Stimulated activated CD8-positive, alpha-beta memory T cell treated with anti-CD3 and anti-CD28 coated beads, Interleukin-7, amount 100 ng/mL, for 4 hours (primary cell): ENCODE measurements around the gene LILRB3.
"Not testable (repeated sequence)": the region's sequence is repeated elsewhere in the genome, so short reads cannot be mapped to it uniquely, and the experiment has no call there.

Experiments
- DNase-seq, 2 donors: peaks; one replicate each; pipeline ENCODE4 v3.0.0-alpha.2; 2020; ENCODE audit warnings: low read depth in 2 of 2

Gene LILRB3

DNA sequence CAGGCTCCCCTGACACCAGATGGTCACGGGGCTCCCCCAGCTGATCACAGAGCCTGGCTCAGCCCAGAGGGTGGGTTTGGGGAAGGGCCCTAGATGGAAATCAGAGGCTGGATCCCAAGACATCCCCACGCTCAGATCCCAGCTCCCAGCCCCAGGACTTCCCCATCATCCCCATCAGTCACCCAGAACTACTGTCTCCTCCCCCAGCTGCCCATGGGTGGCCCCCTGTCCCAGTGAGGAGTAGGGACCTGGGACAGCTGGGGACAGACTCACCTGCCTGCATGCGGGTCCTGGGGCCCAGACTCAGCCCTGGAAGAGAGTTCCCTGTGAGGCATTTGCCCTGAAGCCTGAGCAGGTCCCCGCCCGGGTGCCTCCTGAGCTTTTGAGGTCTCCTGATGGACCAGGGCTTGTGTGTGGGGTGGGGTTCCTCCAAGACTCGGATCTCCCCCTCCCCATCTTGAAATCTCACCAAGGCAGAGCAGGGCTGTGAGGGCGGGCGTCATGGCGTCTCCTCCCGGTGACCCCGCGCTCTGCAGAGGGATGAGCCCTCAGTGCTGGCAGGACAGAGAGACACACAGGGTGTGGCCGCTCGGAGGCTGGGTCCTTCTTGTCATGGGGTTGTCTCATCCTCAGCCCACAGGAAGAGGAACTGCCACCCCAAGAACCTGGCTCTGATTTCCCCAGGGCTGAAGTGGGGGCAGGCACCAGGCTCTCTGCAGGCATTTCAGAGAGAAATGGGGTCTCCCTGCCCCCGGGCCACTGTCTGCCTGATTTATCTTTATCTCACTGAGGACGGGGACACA, at the start of gene LILRB3:
Gene LILRB3, minus strand, starts transcription at position 534 of the 803 bp plus-strand sequence. Its CDS starts 31 bp downstream, at position 503.
- DNase-seq = not testable (repeated sequence)

DNA sequence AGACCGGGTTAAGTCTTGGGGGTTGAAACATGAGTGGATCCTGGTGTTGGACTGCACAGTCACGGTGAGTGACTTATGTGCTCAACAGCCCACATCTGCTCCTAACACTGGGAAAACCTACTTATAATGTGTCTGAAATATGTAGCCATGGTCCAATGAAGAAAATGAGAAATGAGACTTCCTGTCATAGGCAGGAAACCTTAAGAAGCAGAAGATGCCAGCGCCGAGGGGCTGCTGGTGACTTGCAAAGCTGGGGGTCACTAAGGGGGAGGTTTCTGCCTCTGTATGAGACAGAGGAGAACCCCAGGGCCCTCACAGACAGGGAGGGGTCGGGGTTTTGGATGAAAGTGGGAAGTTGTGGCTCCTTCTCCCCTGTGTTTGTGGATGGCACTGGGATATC, 49.4 kb upstream of the LILRB3 start:
- not testable (repeated sequence) for DNase-seq

- not testable (repeated sequence) for DNase-seq
These were observed 48.8 kb upstream of the LILRB3 start for GRCh38 chr19:54271587-54271986.

- DNase-seq = no peak
These were observed 48.3 kb upstream of the LILRB3 start for GRCh38 chr19:54271106-54271505.

- no peak for DNase-seq
These were observed 46.1 kb upstream of the LILRB3 start for GRCh38 chr19:54268936-54269335.

DNA sequence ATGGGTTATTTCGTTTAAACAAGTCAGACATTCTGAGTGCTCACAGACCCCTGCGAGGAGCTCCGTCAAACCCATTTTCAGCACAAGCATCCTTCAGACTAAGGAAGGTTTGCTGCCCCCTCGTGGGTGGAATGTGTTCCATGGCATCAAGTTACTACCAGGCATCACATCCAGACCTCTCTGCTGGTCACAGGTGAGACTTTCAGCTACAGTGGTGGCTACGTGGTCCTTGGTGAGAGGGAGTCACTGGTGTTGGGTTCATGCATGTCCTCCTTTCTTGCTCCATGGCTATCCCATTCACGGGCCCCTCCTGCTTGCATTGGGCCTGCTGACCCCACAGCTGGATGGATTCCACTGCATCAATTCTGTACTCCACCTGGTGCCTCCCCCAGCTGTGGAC, 43.3 kb upstream of the LILRB3 start:
- DNase-seq = peak; percentile 34 to 53

GRCh38 chr19:54262470-54262869, 39.7 kb upstream of the LILRB3 start:
- no peak for DNase-seq

- DNase-seq = no peak
These were observed 39.3 kb upstream of the LILRB3 start for GRCh38 chr19:54262066-54262465.

DNA sequence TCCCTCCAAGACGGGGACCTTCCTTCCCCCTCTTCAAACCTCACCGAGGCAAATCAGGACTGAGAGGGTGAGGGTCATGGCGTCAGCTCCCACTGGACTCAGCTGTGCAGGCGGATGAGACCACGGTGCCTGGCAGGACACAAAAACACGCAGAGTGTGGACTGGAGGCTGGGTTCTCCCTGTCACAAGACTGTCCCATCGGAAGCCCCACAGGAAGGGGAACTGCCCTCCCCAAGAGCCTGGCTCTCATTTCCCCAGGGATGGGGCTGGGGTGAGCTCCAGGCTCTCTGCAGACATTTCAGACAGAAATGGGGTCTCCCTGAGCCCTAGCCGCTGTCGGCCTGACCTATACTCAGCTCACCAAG, 34.3 kb upstream of the LILRB3 start, which contains the start of gene LILRB5:
Gene LILRB5, minus strand, starts transcription at position 158 of the 365 bp plus-strand sequence. Its CDS starts 80 bp downstream, at position 78.
- DNase-seq = no peak

DNA sequence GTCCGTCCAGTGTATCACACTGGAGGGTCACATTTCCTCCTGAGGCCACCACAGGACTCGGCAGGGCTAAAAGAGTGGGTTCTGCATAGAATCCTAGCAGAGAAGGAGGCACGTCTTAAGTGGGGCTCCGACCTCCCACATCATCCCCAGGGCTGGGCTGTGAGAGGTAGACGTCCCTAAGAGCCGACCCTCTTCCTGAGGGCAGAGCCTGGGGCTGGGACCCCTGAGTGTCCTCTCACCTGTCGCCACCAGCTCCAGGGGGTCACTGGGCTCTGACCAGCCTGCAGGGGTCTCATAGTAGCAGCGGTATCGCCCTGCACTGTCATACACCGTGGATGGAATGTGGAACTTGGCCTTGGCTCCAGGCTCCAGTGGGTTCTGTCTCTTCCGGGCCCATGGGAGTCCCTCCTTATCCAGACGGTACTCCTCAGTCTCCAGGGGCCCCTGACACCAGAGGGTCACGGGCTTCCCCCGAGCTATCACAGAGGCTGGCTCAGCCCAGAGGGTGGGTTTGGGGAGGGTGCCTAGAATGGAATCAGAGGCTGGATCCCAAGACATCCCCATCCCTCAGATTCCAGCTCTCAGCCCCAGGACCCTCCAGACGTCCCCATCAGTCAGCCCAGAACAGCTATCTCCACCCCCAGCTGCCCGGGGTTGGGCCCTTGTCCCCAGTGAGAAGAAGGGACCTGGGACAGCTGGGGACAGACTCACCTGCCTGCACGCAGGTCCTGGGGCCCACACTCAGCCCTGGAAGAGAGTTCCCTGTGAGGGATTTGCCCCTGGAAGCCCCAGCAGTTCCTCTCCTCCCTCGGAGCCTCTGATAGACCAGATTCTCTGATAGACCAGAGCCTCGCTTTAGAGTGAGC, 33.7 kb upstream of the LILRB3 start:
- no peak for DNase-seq

GRCh38 chr19:54255105-54255775, 32.4 kb upstream of the LILRB3 start:
- no peak for DNase-seq

DNA sequence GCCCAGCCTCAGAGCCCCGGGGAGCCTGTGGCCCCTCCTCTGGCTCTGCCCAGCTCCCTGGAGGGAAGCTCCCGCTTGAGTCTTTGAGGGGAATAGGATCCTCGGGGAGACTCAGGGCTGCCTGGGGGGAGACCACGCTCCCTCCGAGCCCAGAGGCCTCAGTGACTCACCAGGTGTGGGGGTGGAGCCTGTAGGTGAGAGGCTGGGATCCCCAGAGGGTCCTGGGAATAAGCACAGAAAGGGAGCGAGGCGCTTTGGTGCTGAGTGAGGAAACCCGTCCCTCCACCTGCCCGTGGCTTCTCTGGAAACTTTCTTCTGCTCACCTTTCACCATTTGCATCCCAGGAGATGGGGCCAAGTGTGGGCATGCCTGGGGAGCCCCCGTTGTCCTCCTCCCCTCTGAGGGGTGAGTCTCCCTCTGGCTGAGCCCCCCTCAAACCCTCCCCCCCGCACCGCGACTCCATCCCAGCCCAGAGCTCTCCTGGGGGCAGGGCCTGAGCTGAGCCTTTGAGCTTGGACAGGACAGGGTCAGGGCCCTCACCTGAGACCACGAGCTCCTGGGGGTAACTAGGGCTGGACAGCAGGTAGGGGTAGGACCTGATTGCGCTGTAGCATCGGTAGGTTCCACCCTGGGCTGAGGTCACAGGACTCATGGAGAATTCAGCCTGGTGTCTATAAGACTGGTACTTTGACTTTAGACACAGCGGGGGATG, 31.5 kb upstream of the LILRB3 start:
- no peak for DNase-seq

GRCh38 chr19:54253331-54254194, 30.8 kb upstream of the LILRB3 start:
- DNase-seq = no peak

- no peak for DNase-seq
These were observed 30.0 kb upstream of the LILRB3 start for GRCh38 chr19:54252845-54253244.

- no peak for DNase-seq
These were observed 29.4 kb upstream of the LILRB3 start for GRCh38 chr19:54252243-54252642.

DNA sequence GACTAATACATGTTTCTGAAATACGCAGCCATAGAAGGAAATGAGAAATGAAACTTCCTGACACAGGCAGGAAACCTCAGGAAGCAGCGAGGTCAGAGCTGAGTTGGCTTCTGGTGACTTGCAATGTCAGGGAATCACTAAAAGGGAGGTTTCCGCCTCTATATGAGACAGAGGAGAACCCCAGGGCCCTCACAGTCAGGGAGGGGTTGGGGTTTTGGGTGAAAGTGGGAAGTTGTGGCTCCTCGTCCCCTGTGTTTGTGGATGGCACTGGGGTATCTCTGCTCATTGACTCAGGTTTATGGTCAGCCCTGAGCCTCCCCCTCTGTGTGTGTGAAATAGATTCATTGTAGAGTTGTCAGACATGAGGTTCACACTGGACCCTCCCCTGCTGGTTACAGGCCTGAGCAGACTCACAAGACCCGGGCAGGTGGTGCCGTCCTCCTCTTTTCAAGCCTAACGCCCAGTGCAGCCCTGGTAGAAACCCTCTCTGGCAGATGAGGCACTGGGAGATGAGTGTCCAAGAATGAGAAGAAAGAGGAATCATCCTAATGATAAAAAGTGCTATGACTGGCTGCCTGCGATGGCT, 25.3 kb upstream of the LILRB3 start:
- DNase-seq = no peak

DNA sequence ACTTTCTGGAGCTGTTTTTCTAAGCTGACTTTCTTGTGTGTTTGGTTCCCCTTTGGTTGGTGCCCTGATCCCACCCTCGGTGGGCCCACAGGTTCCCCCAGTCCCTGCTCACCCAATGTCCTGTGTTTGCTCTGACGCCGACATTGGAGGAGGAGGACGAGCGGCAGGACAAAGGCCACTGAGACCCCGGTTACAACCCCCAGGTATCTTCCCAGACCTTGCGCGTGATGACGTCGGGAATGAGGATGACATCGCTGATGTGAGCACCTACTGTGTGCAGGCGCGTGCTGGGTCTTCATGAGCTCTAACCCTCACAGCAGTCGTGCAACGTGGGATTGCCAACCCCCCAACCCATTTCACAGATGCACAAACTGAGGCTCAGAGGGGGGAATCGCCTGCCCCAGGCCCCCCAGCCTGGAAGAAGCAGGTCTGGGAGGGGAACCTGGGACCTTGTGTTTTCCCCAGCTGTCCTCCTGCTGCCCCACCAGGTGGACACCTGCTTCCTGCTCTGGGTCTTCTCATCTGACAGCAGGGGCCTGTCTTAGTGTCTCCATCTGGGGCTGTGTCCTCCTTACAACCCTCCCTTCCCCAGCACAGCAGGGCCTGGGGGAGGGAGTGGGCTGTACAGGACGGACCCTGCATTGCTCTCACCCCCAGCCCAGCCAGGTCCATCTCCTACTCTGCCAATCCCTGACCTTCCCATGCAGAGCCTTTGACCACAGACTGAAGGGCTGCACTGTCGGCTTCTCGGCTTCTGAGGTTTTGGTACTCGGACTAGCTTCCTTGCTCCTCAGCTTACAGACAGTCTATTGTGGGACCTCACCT, 24.5 kb upstream of the LILRB3 start:
- no peak for DNase-seq

DNA sequence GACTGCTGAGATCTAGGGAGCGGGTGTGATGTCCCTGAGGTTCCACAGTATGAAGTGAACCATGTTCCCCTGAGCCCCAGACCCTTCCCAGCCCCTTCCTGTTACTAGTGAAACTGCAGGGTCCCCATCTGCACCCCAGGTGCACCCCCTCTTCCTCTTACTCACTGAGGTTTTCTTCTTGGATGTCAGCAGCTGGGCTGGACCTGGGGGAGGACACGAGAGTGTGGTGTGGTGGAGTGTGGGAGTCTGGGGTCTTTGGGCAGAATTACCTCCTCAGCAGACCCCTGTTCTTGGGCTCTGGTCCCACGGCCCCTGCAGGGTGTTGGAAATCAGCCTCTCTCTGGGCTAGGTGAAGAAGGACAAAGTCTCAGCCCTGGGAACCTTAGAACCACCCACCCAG, 23.1 kb upstream of the LILRB3 start:
- DNase-seq = no peak

GRCh38 chr19:54243809-54244208, 21.0 kb upstream of the LILRB3 start:
- DNase-seq = not testable (repeated sequence)
